NOMO-1 (cell line): ENCODE measurements around the gene EXOC8.
A peak's percentile ranks its signal among the peaks of the same experiment; 100 is the strongest.

ENCODE experiments used
- DNase-seq, 2 experiments: peaks; one replicate each; lab custom pipeline; 2025; ENCODE audit not compliant: unreplicated experiment in 2 of 2; lab: John Stamatoyannopoulos, UW

Gene EXOC8

GRCh38 chr1:231318568-231318967 is 19.1 kb downstream of the EXOC8 start:
- no peak for DNase-seq

- DNase-seq = no peak
Measured at GRCh38 chr1:231318015-231318355, 19.7 kb downstream of the EXOC8 start.

GRCh38 chr1:231317306-231318014 is 20.2 kb downstream of the EXOC8 start:
- no peak for DNase-seq

- peak in 1 of 2 experiments; percentile 33 for DNase-seq
Measured at GRCh38 chr1:231315887-231316286, 21.8 kb downstream of the EXOC8 start.

- no peak for DNase-seq
Measured at GRCh38 chr1:231313661-231314060, 24.0 kb downstream of the EXOC8 start.

GRCh38 chr1:231312432-231312788 is 25.2 kb downstream of the EXOC8 start:
- no peak for DNase-seq

- DNase-seq = no peak
Measured at GRCh38 chr1:231311720-231312431, 25.8 kb downstream of the EXOC8 start.

- DNase-seq = no peak
Measured at GRCh38 chr1:231310391-231310934, 27.2 kb downstream of the EXOC8 start.

- DNase-seq = no peak
Measured at GRCh38 chr1:231301990-231302389, 35.7 kb downstream of the EXOC8 start.

- no peak for DNase-seq
Measured at GRCh38 chr1:231295938-231296337, 41.7 kb downstream of the EXOC8 start.

GRCh38 chr1:231286603-231287002 is 51.0 kb downstream of the EXOC8 start:
- no peak for DNase-seq

- no peak for DNase-seq
Measured at GRCh38 chr1:231284441-231284840, 53.2 kb downstream of the EXOC8 start.
